Heart right ventricle (tissue), 16 donors: Measurements from ENCODE around the gene RAPGEF2. TPM values are rescaled to one million over a fixed set of nuclear protein-coding genes. Genes with fewer than 3 reads are reported as not detected.
"Not testable (repeated sequence)": the region's sequence is repeated elsewhere in the genome, so short reads cannot be mapped to it uniquely, and the experiment has no call there.

Experiments
- ATAC-seq, 8 donors: fragments of 200-7000 bp; cut with Tn5 transposase; one replicate each; pipeline ENCODE4 v1.9.1; 2020; ENCODE audit warnings: mild to moderate bottlenecking in 8 of 8, moderate library complexity in 8 of 8, moderate number of reproducible peaks in 1 of 8
- DNase-seq, 2 donors: peaks; one replicate each; pipeline ENCODE4 v3.0.0-alpha.2; 2020
- H3K27ac ChIP-seq, 10 donors: fragments of 200-600 bp; sonication (generic) in 2 of 10; one replicate each; pipeline versions ENCODE4 v1.5.0 to v1.8.0; 2020 to 2022; ENCODE audit warnings: mild to moderate bottlenecking in 3 of 10
- H3K27me3 ChIP-seq, 7 donors: fragments of 200-600 bp; one replicate each; pipeline ENCODE4 v1.8.0; 2021 to 2022; ENCODE audit warnings: mild to moderate bottlenecking in 2 of 7
- H3K36me3 ChIP-seq, 9 donors: fragments of 200-600 bp; sonication (generic) in 1 of 9; one replicate each; pipeline versions ENCODE4 v1.5.0 to v1.8.0; 2020 to 2022; ENCODE audit warnings: mild to moderate bottlenecking in 2 of 9
- H3K4me1 ChIP-seq, 9 donors: fragments of 200-600 bp; sonication (generic) in 1 of 9; one replicate each; pipeline versions ENCODE4 v1.5.0 to v1.8.0; 2020 to 2022; ENCODE audit warnings: mild to moderate bottlenecking in 4 of 9
- H3K4me3 ChIP-seq, 10 donors: fragments of 200-600 bp; sonication (generic) in 2 of 10; one replicate each; pipeline versions ENCODE4 v1.5.0 to v1.8.0; 2020 to 2022; ENCODE audit warnings: mild to moderate bottlenecking in 7 of 10, moderate library complexity in 2 of 10
- H3K9me3 ChIP-seq, 11 donors: fragments of 200-600 bp in 10 of 11; sonication (generic) in 2 of 11; one replicate each; pipeline versions ENCODE4 v1.5.0 to v1.8.0; 2013 to 2022; ENCODE audit warnings: mild to moderate bottlenecking in 2 of 11, control low read depth in 1 of 11, moderate library complexity in 1 of 11
- CTCF ChIP-seq, 9 donors: fragments of 200-600 bp; sonication (generic) in 2 of 9; IDR thresholded peaks; one replicate each; pipeline versions ENCODE4 v1.5.0 to v1.8.0; 2021 to 2022; ENCODE audit warnings: antibody characterized with exemption in 9 of 9, mild to moderate bottlenecking in 5 of 9, moderate library complexity in 1 of 9
- WGBS, 2 donors: extraction: QIAGEN DNeasy Blood & Tissue Kit; methylation state at CpG; one replicate each; pipeline ENCODE4 v1.1.7; 2013; ENCODE audit warnings: inconsistent platforms in 1 of 2; 5-methylcytosine and 5-hydroxymethylcytosine counted together
- intact Hi-C, 10 donors: fragments of 100-400 bp; cut with DNase I; formaldehyde crosslinking; loops; one replicate each; pipeline versions ENCODE4 v1.11.1 to v1.14.2; 2022
- polyA plus RNA-seq, 2 donors: library from polyadenylated mRNA; stranded (reverse); fragments of 200-250 nt; gene quantifications; one replicate each; pipeline ENCODE4 v1.2.3, GENCODE V29; 2013
- total RNA-seq, 10 donors: library from RNA; stranded (reverse); fragmentation: NEBNext Ultra II Directional in 3 of 10; extraction: Animal tissue kit (Norgen Biotek cat#: 25700) in 3 of 10; gene quantifications; one replicate each; pipeline versions ENCODE4 v1.2.1 to v1.2.4, GENCODE V29; 2021 to 2023
- donor health status: Arrhythmogenic right ventricular cardiomyopathy.
- donor health status: ischemic (EF 13 %, LVEDD 7.1; RV severe dilation, severe dysfunction).
- donor health status: healthy with polysubstance abuse.
- donor health status: DM: no; HTN: yes; CAD: no.
- donor health status: DM: no; HTN: no; CAD: no.
- donor health status: ischemic (EF 25% LVEDD 6.9; RV normal size, moderate dysfunction).
- donor health status: ischemic (EF 25% LVEDD 5.7; RV mildly dilated, moderate dysfunction).
- donor health status: healthy.
- donor health status: DM: yes; HTN: yes; CAD: no.
- donor health status: Ischemic cardiomyopathy.
- donor health status: ischemic (EF 35%, LVEDD 5.7; RV mildly dilated, moderate dysfunction).
- donor health status: nonischemic (EF 11% LVEDD 7.7; RV severe dilation, severe dysfunction).
- donor health status: DM: yes; HTN: yes; CAD: no.
- donor health status: PGD.
- donor health status: ischemic (EF 29% LVEDD 5.4; RV normal size, mild dysfunction).
- donor health status: nonischemic (EF 23%, LVEDD 6.1; RV moderate dilation, normal function).

Gene RAPGEF2
- total and polyA plus RNA-seq, 12 donors, result 9.2 to 68.8 (median 53.7) TPM

GRCh38 chr4:159071178-159071968 is 31.5 kb upstream of the RAPGEF2 start:
- TF ChIP-seq CTCF (IDR thresholded peaks at IDR 0.05), result no peak
- no peaks in the 10 kb centered on the region for H3K27me3 ChIP-seq
- H3K9me3 ChIP-seq, result no peaks in the 10 kb centered on the region
- intact Hi-C loops, result no loop called here
- ATAC-seq, result peak in 3 of 8 donors; percentile 33 to 61 (median 37)
- 67 to 72% methylated on average over 1 of the region's 1 CpG for WGBS, 2 donors
- H3K27ac ChIP-seq, result peak overlapping the region in 5 of 10 donors; percentile 0 to 56 (median 10)
- DNase-seq, result no peak
- no peaks in the 10 kb centered on the region for H3K36me3 ChIP-seq
- no peak overlapping the region for H3K4me3 ChIP-seq
- peaks cover 0 to 11% (median 0%) of the 10 kb centered on the region in 9 donors for H3K4me1 ChIP-seq

- Histone ChIP-seq H3K27me3 (no peaks in the 10 kb centered on the region), H3K36me3 (no peaks in the 10 kb centered on the region), H3K27ac (peak overlapping the region in 5 of 10 donors; percentile 0 to 56 (median 10)), H3K9me3 (no peaks in the 10 kb centered on the region), H3K4me3 (no peak overlapping the region), H3K4me1 (peaks cover 0 to 11% (median 0%) of the 10 kb centered on the region in 9 donors)
- TF ChIP-seq CTCF (IDR thresholded peaks at IDR 0.05), result no peak
- 94 to 96% methylated on average over 6 of the region's 6 CpGs for WGBS, 2 donors
- no peak for ATAC-seq
- no peak for DNase-seq
- intact Hi-C loops, result no loop called here
Measured at GRCh38 chr4:159071969-159072765, 30.7 kb upstream of the RAPGEF2 start.

- ATAC-seq (no peak), DNase-seq (no peak)
- Histone ChIP-seq H3K27me3 (no peaks in the 10 kb centered on the region), H3K4me3 (no peak overlapping the region), H3K4me1 (peaks cover 0 to 17% (median 0%) of the 10 kb centered on the region in 9 donors), H3K9me3 (no peaks in the 10 kb centered on the region), H3K36me3 (no peaks in the 10 kb centered on the region), H3K27ac (no peak overlapping the region)
- intact Hi-C loops, result no loop called here
- WGBS, 2 donors, result 25 to 38% methylated on average over 3 of the region's 3 CpGs
- TF ChIP-seq CTCF (IDR thresholded peaks at IDR 0.05), result no peak
Measured at GRCh38 chr4:159075531-159075932, 27.3 kb upstream of the RAPGEF2 start.

GRCh38 chr4:159077018-159077417 is 25.9 kb upstream of the RAPGEF2 start:
- 97 to 98% methylated on average over 13 of the region's 13 CpGs for WGBS, 2 donors
- H3K9me3 ChIP-seq, ATAC-seq, H3K4me1 ChIP-seq, H3K27me3 ChIP-seq, DNase-seq, H3K36me3 ChIP-seq, H3K4me3 ChIP-seq, intact Hi-C loops, H3K27ac ChIP-seq: not testable (repeated sequence)
